Neural progenitor cell (in vitro differentiated cells): Measurements from ENCODE around the gene THRAP3. TPM values are rescaled to one million over a fixed set of nuclear protein-coding genes. Genes with fewer than 3 reads are reported as not detected.
"Not testable (repeated sequence)": the region's sequence is repeated elsewhere in the genome, so short reads cannot be mapped to it uniquely, and the experiment has no call there.

ENCODE experiments used
- DNase-seq: peaks from one replicate; pipeline ENCODE4 v3.0.0-alpha.2; 2016; ENCODE audit warnings: low spot score
- H2AFZ ChIP-seq: fragments of 200-600 bp; sonication (generic); replicated peaks from 2 replicates; pipeline ENCODE4 v1.6.1; 2016; ENCODE audit warnings: antibody characterized with exemption
- H3F3A ChIP-seq: fragments of 200-600 bp; sonication (generic); 2 replicates; pipeline ENCODE4 v1.6.1; 2016; ENCODE audit warnings: antibody characterized with exemption, low read depth
- H3K27ac ChIP-seq: fragments of 200-600 bp; sonication (generic); 2 replicates; pipeline ENCODE4 v1.5.1; 2016; ENCODE audit warnings: mild to moderate bottlenecking
- H3K27me3 ChIP-seq: fragments of 200-600 bp; sonication (generic); 2 replicates; pipeline ENCODE4 v1.6.1; 2016; ENCODE audit warnings: mild to moderate bottlenecking, moderate library complexity
- H3K36me3 ChIP-seq: fragments of 200-600 bp; sonication (generic); 2 replicates; pipeline ENCODE4 v1.5.1; 2016
- H3K4me1 ChIP-seq: fragments of 200-600 bp; sonication (generic); 2 replicates; pipeline ENCODE4 v1.6.1; 2016; ENCODE audit warnings: mixed run types
- H3K4me2 ChIP-seq: fragments of 200-600 bp; sonication (generic); 2 replicates; pipeline ENCODE4 v1.6.1; 2016
- H3K4me3 ChIP-seq: fragments of 200-600 bp; sonication (generic); 2 replicates; pipeline ENCODE4 v1.5.1; 2016
- H3K79me2 ChIP-seq: fragments of 200-600 bp; sonication (generic); 2 replicates; pipeline ENCODE4 v1.6.1; 2016; ENCODE audit warnings: low read depth
- H3K9ac ChIP-seq: fragments of 200-600 bp; sonication (generic); 2 replicates; pipeline ENCODE4 v1.6.1; 2016
- H3K9me3 ChIP-seq: fragments of 200-600 bp; sonication (generic); 2 replicates; pipeline ENCODE4 v1.5.1; 2016; ENCODE audit warnings: low read depth
- H4K20me1 ChIP-seq: fragments of 200-600 bp; sonication (generic); 2 replicates; pipeline ENCODE4 v1.6.1; 2016; ENCODE audit warnings: low read depth
- H3K27ac Mint-ChIP-seq: 3 replicates; pipeline ENCODE4 v1.8.0; 2021; ENCODE audit warnings: mixed read lengths
- H3K27me3 Mint-ChIP-seq: 2 replicates; pipeline ENCODE4 v1.8.0; 2022; ENCODE audit warnings: low read depth, mild to moderate bottlenecking, inconsistent platforms, moderate library complexity, mixed read lengths; ENCODE audit not compliant: insufficient read depth
- H3K36me3 Mint-ChIP-seq: 3 replicates; pipeline ENCODE4 v1.8.0; 2021; ENCODE audit warnings: mixed read lengths
- H3K4me1 Mint-ChIP-seq: 3 replicates; pipeline ENCODE4 v1.8.0; 2021; ENCODE audit warnings: mixed read lengths
- H3K4me3 Mint-ChIP-seq: 3 replicates; pipeline ENCODE4 v1.8.0; 2021; ENCODE audit warnings: mild to moderate bottlenecking, moderate library complexity, mixed read lengths
- H3K9me3 Mint-ChIP-seq: 3 replicates; pipeline ENCODE4 v1.8.0; 2020; ENCODE audit warnings: mixed read lengths
- EZH2 ChIP-seq: fragments of 200-600 bp; sonication (generic); IDR thresholded peaks from 2 replicates; pipeline ENCODE4 v1.6.1; 2017; ENCODE audit warnings: antibody characterized with exemption, mild to moderate bottlenecking, moderate library complexity
- EZH2phosphoT487 ChIP-seq: fragments of 200-600 bp; sonication (generic); IDR thresholded peaks from 2 replicates; pipeline ENCODE4 v1.6.1; 2017; ENCODE audit warnings: antibody characterized with exemption
- total RNA-seq: library from RNA; depleted of rRNA; stranded (reverse); fragments of >200 nt; gene quantifications from 2 replicates; pipeline ENCODE4 v1.2.3, GENCODE V29; 2015; ENCODE audit warnings: low replicate concordance
- TF ChIP-seq, protein P1 (sequence below): fragments of 200-600 bp; sonication (generic); IDR thresholded peaks from 2 replicates; pipeline ENCODE4 v1.5.1; 2017; ENCODE audit warnings: antibody characterized with exemption, mild to moderate bottlenecking

Gene THRAP3
- total RNA-seq, 1 donor from 2014 or later: 138 TPM

DNA sequence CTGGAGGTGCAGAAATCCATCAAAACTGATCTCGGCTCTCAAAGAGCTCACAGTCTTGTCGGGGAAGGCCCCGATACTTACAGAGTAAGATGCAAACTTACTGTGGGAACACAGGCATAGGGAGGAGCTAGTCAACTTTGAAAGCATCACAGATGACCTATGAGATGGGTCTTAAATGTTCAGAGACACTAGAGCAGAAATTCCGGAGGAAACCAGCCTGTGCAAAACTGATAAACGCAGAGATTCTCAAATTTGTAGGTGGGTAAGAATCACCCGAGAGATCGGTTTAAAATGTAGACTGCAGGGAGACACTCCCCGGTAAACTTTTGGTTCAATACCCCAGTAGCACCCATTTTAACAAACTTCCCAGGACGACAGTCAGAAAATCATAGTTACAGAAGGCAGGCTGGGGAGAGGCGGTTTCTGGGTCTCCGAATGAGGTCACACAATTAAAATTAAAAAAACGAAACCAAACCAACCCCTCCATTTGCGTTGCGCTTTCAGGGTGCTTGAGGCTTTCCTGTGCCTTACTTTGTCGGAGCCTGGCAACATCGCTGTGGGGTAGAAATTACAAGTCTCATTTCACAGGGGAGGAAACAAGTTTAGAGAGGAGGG lies 755 bp upstream of the THRAP3 start:
- no peaks in the 10 kb centered on the region for H3K36me3 ChIP-seq
- peak overlapping the region; percentile 96 for H3K4me3 Mint-ChIP-seq
- H3K27me3 Mint-ChIP-seq: no peaks in the 10 kb centered on the region
- peaks cover 42% of the 10 kb centered on the region for H3K79me2 ChIP-seq
- peak overlapping the region; percentile 88 for H3K27ac Mint-ChIP-seq
- H3K4me1 Mint-ChIP-seq: peaks cover 25% of the 10 kb centered on the region
- no peaks in the 10 kb centered on the region for H3K9me3 Mint-ChIP-seq
- peaks cover 16% of the 10 kb centered on the region for H3K4me1 ChIP-seq
- no peaks in the 10 kb centered on the region for H3K27me3 ChIP-seq
- peaks cover 19% of the 10 kb centered on the region for H3F3A ChIP-seq
- peak overlapping the region; percentile 82 for H3K4me2 ChIP-seq
- H4K20me1 ChIP-seq: peaks cover 40% of the 10 kb centered on the region
- H3K9me3 ChIP-seq: no peaks in the 10 kb centered on the region
- peak overlapping the region; percentile 48 for H3K4me3 ChIP-seq
- no peak overlapping the region for H3K9ac ChIP-seq
- peak overlapping the region; percentile 96 for H2AFZ ChIP-seq
- TF ChIP-seq EZH2phosphoT487 (no peak), EZH2 (no peak)
- TF ChIP-seq, protein P1, sequence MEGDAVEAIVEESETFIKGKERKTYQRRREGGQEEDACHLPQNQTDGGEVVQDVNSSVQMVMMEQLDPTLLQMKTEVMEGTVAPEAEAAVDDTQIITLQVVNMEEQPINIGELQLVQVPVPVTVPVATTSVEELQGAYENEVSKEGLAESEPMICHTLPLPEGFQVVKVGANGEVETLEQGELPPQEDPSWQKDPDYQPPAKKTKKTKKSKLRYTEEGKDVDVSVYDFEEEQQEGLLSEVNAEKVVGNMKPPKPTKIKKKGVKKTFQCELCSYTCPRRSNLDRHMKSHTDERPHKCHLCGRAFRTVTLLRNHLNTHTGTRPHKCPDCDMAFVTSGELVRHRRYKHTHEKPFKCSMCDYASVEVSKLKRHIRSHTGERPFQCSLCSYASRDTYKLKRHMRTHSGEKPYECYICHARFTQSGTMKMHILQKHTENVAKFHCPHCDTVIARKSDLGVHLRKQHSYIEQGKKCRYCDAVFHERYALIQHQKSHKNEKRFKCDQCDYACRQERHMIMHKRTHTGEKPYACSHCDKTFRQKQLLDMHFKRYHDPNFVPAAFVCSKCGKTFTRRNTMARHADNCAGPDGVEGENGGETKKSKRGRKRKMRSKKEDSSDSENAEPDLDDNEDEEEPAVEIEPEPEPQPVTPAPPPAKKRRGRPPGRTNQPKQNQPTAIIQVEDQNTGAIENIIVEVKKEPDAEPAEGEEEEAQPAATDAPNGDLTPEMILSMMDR: no peak
- H3K36me3 Mint-ChIP-seq: peaks cover 7% of the 10 kb centered on the region
- DNase-seq: peak; percentile 44
- no peak overlapping the region for H3K27ac ChIP-seq

- peak overlapping the region; percentile 96 for H3K4me3 Mint-ChIP-seq
- Histone ChIP-seq H3K4me3 (peak overlapping the region; percentile 96), H3K27me3 (no peaks in the 10 kb centered on the region), H3K4me1 (peaks cover 16% of the 10 kb centered on the region), H3K27ac (peak overlapping the region; percentile 88), H3K9ac (peak overlapping the region; percentile 84), H2AFZ (peak overlapping the region; percentile 79), H3K4me2 (peak overlapping the region; percentile 98), H3F3A (peaks cover 19% of the 10 kb centered on the region), H4K20me1 (peaks cover 52% of the 10 kb centered on the region), H3K79me2 (peaks cover 54% of the 10 kb centered on the region), H3K9me3 (no peaks in the 10 kb centered on the region), H3K36me3 (no peaks in the 10 kb centered on the region)
- H3K9me3 Mint-ChIP-seq: no peaks in the 10 kb centered on the region
- H3K27ac Mint-ChIP-seq: peak overlapping the region; percentile 93
- peaks cover 25% of the 10 kb centered on the region for H3K4me1 Mint-ChIP-seq
- peak; percentile 90 for DNase-seq
- peaks cover 7% of the 10 kb centered on the region for H3K36me3 Mint-ChIP-seq
- TF ChIP-seq EZH2phosphoT487 (no peak), EZH2 (no peak)
- TF ChIP-seq, protein P1: peak; percentile 54
- H3K27me3 Mint-ChIP-seq: no peaks in the 10 kb centered on the region
Measured at GRCh38 chr1:36224537-36225282, 467 bp downstream of the THRAP3 start.

- Mint-ChIP-seq H3K4me1 (peaks cover 25% of the 10 kb centered on the region), H3K27ac (peak overlapping the region; percentile 93), H3K36me3 (peaks cover 7% of the 10 kb centered on the region), H3K27me3 (no peaks in the 10 kb centered on the region), H3K9me3 (no peaks in the 10 kb centered on the region), H3K4me3 (peak overlapping the region; percentile 96)
- Histone ChIP-seq H3K36me3 (no peaks in the 10 kb centered on the region), H3K27ac (peak overlapping the region; percentile 88), H3K4me2 (peak overlapping the region; percentile 98), H3K4me1 (peaks cover 18% of the 10 kb centered on the region), H3K79me2 (peaks cover 61% of the 10 kb centered on the region), H3K9me3 (no peaks in the 10 kb centered on the region), H3F3A (peaks cover 20% of the 10 kb centered on the region), H2AFZ (no peak overlapping the region), H3K4me3 (peak overlapping the region; percentile 96), H3K27me3 (no peaks in the 10 kb centered on the region), H4K20me1 (peaks cover 58% of the 10 kb centered on the region), H3K9ac (peak overlapping the region; percentile 84)
- no peak for DNase-seq
- TF ChIP-seq, protein P1: no peak
- TF ChIP-seq EZH2phosphoT487 (no peak), EZH2 (no peak)
Measured at GRCh38 chr1:36225283-36225899, 1.1 kb downstream of the THRAP3 start.

DNA sequence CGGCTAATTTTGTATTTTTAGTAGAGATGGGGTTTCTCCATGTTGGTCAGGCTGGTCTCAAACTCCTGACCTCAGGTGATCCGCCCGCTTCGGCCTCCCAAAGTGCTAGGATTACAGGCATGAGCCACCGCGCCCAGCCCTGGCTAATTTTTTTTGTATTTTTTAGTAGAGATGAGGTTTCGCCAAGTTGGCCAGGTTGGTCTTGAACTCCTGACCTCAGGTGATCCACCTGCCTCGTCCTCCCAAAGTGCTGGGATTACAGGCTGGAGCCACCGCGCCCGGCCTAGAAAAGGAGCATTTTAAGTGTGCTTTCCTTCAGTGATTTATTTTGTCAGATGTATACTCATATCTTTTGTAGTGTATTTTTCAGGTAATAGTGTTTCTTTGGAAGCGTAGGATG lies 6.0 kb downstream of the THRAP3 start:
- H3K9me3 Mint-ChIP-seq, H3K4me2 ChIP-seq, H3K27ac Mint-ChIP-seq, H3K9ac ChIP-seq, H3K27me3 Mint-ChIP-seq, H3K4me3 ChIP-seq, H3K27ac ChIP-seq, H3K36me3 ChIP-seq, H2AFZ ChIP-seq, DNase-seq, H3K9me3 ChIP-seq, H3K4me3 Mint-ChIP-seq, H3K27me3 ChIP-seq: not testable (repeated sequence)
- Histone ChIP-seq H3K4me1 (peaks cover 19% of the 10 kb centered on the region), H3F3A (peaks cover 15% of the 10 kb centered on the region), H4K20me1 (peaks cover 99% of the 10 kb centered on the region), H3K79me2 (peaks cover 100% of the 10 kb centered on the region)
- Mint-ChIP-seq H3K36me3 (peaks cover 14% of the 10 kb centered on the region), H3K4me1 (peaks cover 15% of the 10 kb centered on the region)
